HepG2 (cell line): ENCODE data around the gene IRX4. TPM values are rescaled to one million over a fixed set of nuclear protein-coding genes. Genes with fewer than 3 reads are reported as not detected.
A peak's percentile ranks its signal among the peaks of the same experiment; 100 is the strongest.

Source experiments
- ATAC-seq: fragments of 200-7000 bp; cut with Tn5 transposase; 3 replicates; pipeline ENCODE4 v1.9.1; 2020; ENCODE audit warnings: mild to moderate bottlenecking, moderate library complexity
- BruUV-seq: library from RNA; stranded (reverse); fragments of 400-500 nt; replicated peaks from 2 replicates; lab custom pipeline; 2021; lab: Mats Ljungman, UMichigan
- CTCF ChIA-PET: fragments of 300-600 bp; formaldehyde crosslinking; extraction: SDS; loops from one replicate; lab custom pipeline; 2021; ENCODE audit warnings: low total read pairs, inconsistent platforms, low intra/inter-chr PET ratio; lab: Yijun Ruan, JAX
- POLR2A ChIA-PET: fragments of 350-600 bp; sonication (Branson Sonifier 250); formaldehyde crosslinking; loops from one replicate; lab custom pipeline; 2020; ENCODE audit warnings: antibody characterized with exemption, inconsistent platforms; lab: Yijun Ruan, JAX
- DNase-seq: peaks from one replicate; pipeline ENCODE4 v3.0.0-alpha.2; 2015; ENCODE audit warnings: low spot score
- FAIRE-seq: peaks from 3 replicates; lab custom pipeline; 2011; peaks lifted over from hg19 to GRCh38; lab: Jason Lieb, UNC
- H2AFZ ChIP-seq: one replicate; pipeline ENCODE4 v1.6.1; 2011; ENCODE audit warnings: low read length, inconsistent platforms
- H3K27ac ChIP-seq: fragments of 300-600 bp; 3 replicates; pipeline ENCODE4 v1.8.0; 2011; ENCODE audit warnings: mixed run types, mild to moderate bottlenecking, mixed read lengths, low read length, inconsistent platforms; ENCODE audit not compliant: insufficient read depth; ENCODE audit errors: extremely low read length
- H3K27me3 ChIP-seq, 2 experiments: fragments of 200-600 bp in 1 of 2; 2 replicates in 1 of 2; 3 replicates in 1 of 2; pipeline versions ENCODE4 v1.6.0 to v1.8.0; 2011; ENCODE audit warnings: low read length in 2 of 2, mild to moderate bottlenecking in 2 of 2, moderate library complexity in 2 of 2, inconsistent platforms in 1 of 2; ENCODE audit not compliant: insufficient read depth in 2 of 2, control insufficient read depth in 1 of 2
- H3K36me3 ChIP-seq, 2 experiments: fragments of 200-600 bp in 1 of 2; replicated peaks in 1 of 2; 2 replicates in 1 of 2; 3 replicates in 1 of 2; pipeline versions ENCODE4 v1.5.1 to v1.8.0; 2011; ENCODE audit warnings: low read length in 2 of 2, inconsistent platforms in 1 of 2; ENCODE audit not compliant: insufficient read depth in 2 of 2, control insufficient read depth in 1 of 2
- H3K4me1 ChIP-seq: 2 replicates; pipeline ENCODE4 v1.5.1; 2012; ENCODE audit warnings: low read length, inconsistent platforms; ENCODE audit not compliant: insufficient read depth
- H3K4me2 ChIP-seq: 2 replicates; pipeline ENCODE4 v1.6.0; 2011; ENCODE audit warnings: low read depth, low read length, inconsistent platforms
- H3K4me3 ChIP-seq, 3 experiments: fragments of 200-600 bp in 1 of 3; sonication (generic), shearing (Covaris generic) in 1 of 3; replicated peaks in 1 of 3; 2 replicates each; pipeline ENCODE4 v1.5.1; 2011 to 2016; ENCODE audit warnings: low read length in 3 of 3, inconsistent platforms in 2 of 3, low read depth in 2 of 3, mild to moderate bottlenecking in 2 of 3, control low read depth in 1 of 3, mixed read lengths in 1 of 3; ENCODE audit not compliant: insufficient read depth in 1 of 3
- H3K79me2 ChIP-seq: one replicate; pipeline ENCODE4 v1.6.1; 2011; ENCODE audit warnings: low read length, inconsistent platforms; ENCODE audit not compliant: insufficient read depth
- H3K9ac ChIP-seq: 2 replicates; pipeline ENCODE4 v1.6.0; 2011; ENCODE audit warnings: mild to moderate bottlenecking, low read depth, low read length, inconsistent platforms; ENCODE audit not compliant: insufficient read depth
- H3K9me3 ChIP-seq: 2 replicates; pipeline ENCODE4 v1.5.1; 2012; ENCODE audit warnings: mild to moderate bottlenecking, low read length
- H4K20me1 ChIP-seq: 2 replicates; pipeline ENCODE4 v1.6.0; 2011; ENCODE audit warnings: inconsistent platforms, mild to moderate bottlenecking, low read length, moderate library complexity; ENCODE audit not compliant: insufficient read depth
- CREM ChIP-seq, 2 experiments: sonication (generic) in 1 of 2; formaldehyde crosslinking in 1 of 2; IDR thresholded peaks; 2 replicates each; pipeline versions ENCODE4 v1.4.0 to v1.6.1; 2016 to 2020; ENCODE audit warnings: antibody characterized with exemption in 1 of 2, mild to moderate bottlenecking in 1 of 2, missing genetic modification reagents in 1 of 2
- ESRRA ChIP-seq: sonication (generic); formaldehyde crosslinking; IDR thresholded peaks from 2 replicates; pipeline ENCODE4 v1.5.1; 2020; ENCODE audit warnings: mild to moderate bottlenecking, low read depth, missing genetic modification reagents
- EZH2 ChIP-seq: conservative IDR thresholded peaks from 2 replicates; pipeline ENCODE4 v1.6.1; 2012; ENCODE audit warnings: mild to moderate bottlenecking, low read depth, low read length, moderate library complexity
- FOXM1 ChIP-seq: sonication (generic); formaldehyde crosslinking; IDR thresholded peaks from 2 replicates; pipeline ENCODE4 v1.5.0; 2020; ENCODE audit warnings: missing genetic modification reagents
- MAFF ChIP-seq: IDR thresholded peaks from 2 replicates; pipeline ENCODE4 v1.6.1; 2011; ENCODE audit warnings: low read depth, low read length, improper control_type of control experiment
- NFRKB ChIP-seq: fragments of 450-650 bp; IDR thresholded peaks from 2 replicates; pipeline ENCODE4 v1.6.1; 2017
- PHF5A ChIP-seq: IDR thresholded peaks from one replicate; pipeline ENCODE4 v1.6.1; 2018; ENCODE audit warnings: low read depth, missing genetic modification reagents; ENCODE audit not compliant: unreplicated experiment
- ZKSCAN1 ChIP-seq: fragments of 150-350 bp; IDR thresholded peaks from 2 replicates; pipeline ENCODE4 v1.6.1; 2014; ENCODE audit warnings: low read length
- ZKSCAN8 ChIP-seq: IDR thresholded peaks from 2 replicates; pipeline ENCODE4 v1.6.1; 2016; ENCODE audit warnings: borderline replicate concordance, missing genetic modification reagents, missing compliant biosample characterization
- ZNF773 ChIP-seq: sonication (generic); formaldehyde crosslinking; IDR thresholded peaks from 2 replicates; pipeline ENCODE4 v1.4.0; 2020; ENCODE audit warnings: missing genetic modification reagents, borderline replicate concordance
- whole genome bisulfite sequencing: methylation state at CpG from one replicate; pipeline ENCODE4 v1.1.6; 2017; ENCODE audit warnings: low lambda C conversion rate; 5-methylcytosine and 5-hydroxymethylcytosine counted together
- in situ Hi-C: cut with HindIII; loops from 2 replicates; pipeline ENCODE4 v1.10.0; 2017; ENCODE audit warnings: low pct_unique_long_range_greater_than_20kb; ENCODE audit not compliant: extremely low pct_ligation_motif_present
- intact Hi-C: fragments of 100-400 bp; cut with micrococcal nuclease; formaldehyde crosslinking; loops from one replicate; pipeline ENCODE4 v1.10.0; 2022; ENCODE audit not compliant: unreplicated experiment
- polyA plus RNA-seq, 8 experiments: library from polyadenylated mRNA; depleted of rRNA in 3 of 8; stranded (reverse) in 7 of 8; unstranded in 1 of 8; fragments of >200 nt; fragmentation: Illumina TruSeq in 4 of 8; extraction: Trizol in 4 of 8; gene quantifications; 2 replicates each; pipeline versions ENCODE4 v1.2.1 to v1.2.3, GENCODE V29; 2011 to 2016; ENCODE audit warnings: low read depth in 4 of 8, missing spikeins in 1 of 8, mixed read lengths in 1 of 8; ENCODE audit not compliant: insufficient read depth in 1 of 8
- total RNA-seq, 5 experiments: library from RNA; depleted of rRNA; stranded (reverse); fragments of >200 nt; fragmentation: Illumina TruSeq; extraction: Trizol; gene quantifications; 2 replicates each; pipeline ENCODE4 v1.2.3, GENCODE V29; 2016; ENCODE audit warnings: low read depth in 1 of 5
- TF ChIP-seq, protein P1 (sequence below): sonication (generic); formaldehyde crosslinking; IDR thresholded peaks from 2 replicates; pipeline ENCODE4 v1.4.0; 2020; ENCODE audit warnings: mild to moderate bottlenecking, low read depth, missing genetic modification reagents
- TF ChIP-seq, protein P2 (sequence below): sonication (generic); formaldehyde crosslinking; IDR thresholded peaks from 2 replicates; pipeline ENCODE4 v1.5.1; 2020; ENCODE audit warnings: missing genetic modification reagents, mild to moderate bottlenecking, borderline replicate concordance
- TF ChIP-seq, protein P3 (sequence below): sonication (generic); formaldehyde crosslinking; IDR thresholded peaks from 2 replicates; pipeline ENCODE4 v1.4.0; 2020; ENCODE audit warnings: mild to moderate bottlenecking, low read depth, missing genetic modification reagents

IRX4 gene
- total and polyA plus RNA-seq, 2 of the 13 experiments (the other 11 are each of a cell fraction or from before 2014, with no cell fraction given) = not detected

DNA sequence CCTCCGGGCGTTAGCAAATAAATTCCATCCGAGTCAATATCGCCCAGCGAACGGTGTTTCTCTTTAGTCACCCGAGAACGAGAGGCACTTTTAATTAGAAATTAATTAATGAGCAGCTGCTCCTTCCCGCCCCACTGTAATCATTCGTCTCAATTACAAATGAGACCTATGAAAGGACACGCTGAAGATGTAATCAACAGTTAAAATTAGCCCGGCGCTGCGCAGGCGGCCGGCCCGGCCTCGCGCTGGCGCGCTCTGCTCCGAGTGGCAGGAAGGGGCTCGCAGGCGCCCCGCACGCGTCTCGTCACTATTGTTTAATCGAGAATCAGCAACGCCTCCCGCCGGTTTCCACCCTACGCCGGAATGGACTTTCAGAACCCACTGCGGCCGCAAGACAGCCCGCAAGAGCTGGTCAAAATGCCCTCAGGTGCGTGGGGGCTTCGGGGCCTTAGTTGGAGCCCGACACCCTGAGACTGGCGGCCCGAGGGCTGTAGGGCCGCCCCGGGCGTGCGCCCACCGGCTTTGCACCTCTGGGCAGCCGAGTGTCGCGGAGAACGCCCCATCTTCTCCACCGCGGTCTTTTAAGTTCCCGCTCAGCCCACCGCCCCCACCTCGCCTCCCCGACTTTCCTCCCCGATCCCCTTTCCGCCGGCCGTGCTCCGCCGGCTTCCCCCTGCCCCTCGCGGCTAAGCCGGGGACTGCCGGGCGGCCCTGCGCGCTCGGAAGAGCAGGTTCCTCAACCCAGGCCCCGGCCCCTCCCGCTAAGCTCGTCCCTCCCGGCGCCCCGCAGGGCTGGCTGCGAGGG, 597 bp upstream of the IRX4 start:
- Histone ChIP-seq H3K27me3 (peaks cover 3 to 45% of the 10 kb centered on the region in 2 experiments), H4K20me1 (no peaks in the 10 kb centered on the region), H3K9ac (no peak overlapping the region), H3K79me2 (no peaks in the 10 kb centered on the region), H3K4me3 (no peak overlapping the region), H3K36me3 (no peaks in the 10 kb centered on the region), H2AFZ (no peak overlapping the region), H3K9me3 (no peaks in the 10 kb centered on the region), H3K27ac (no peak overlapping the region), H3K4me1 (no peaks in the 10 kb centered on the region), H3K4me2 (no peak overlapping the region)
- 35% methylated on average over 53 of the region's 78 CpGs for WGBS
- no peak for DNase-seq
- CTCF ChIA-PET = no interaction called here
- ATAC-seq = peak; percentile 77
- TF ChIP-seq PHF5A (CRISPR knock-in tag) (no peak), EZH2 (0 out of 2 replicates have a peak, but pooled peaks have one; percentile 57)
- TF ChIP-seq, protein P1, sequence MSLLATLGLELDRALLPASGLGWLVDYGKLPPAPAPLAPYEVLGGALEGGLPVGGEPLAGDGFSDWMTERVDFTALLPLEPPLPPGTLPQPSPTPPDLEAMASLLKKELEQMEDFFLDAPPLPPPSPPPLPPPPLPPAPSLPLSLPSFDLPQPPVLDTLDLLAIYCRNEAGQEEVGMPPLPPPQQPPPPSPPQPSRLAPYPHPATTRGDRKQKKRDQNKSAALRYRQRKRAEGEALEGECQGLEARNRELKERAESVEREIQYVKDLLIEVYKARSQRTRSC = no peak
- BruUV-seq = no TSS peak
- in situ Hi-C loops = no loop called here
- intact Hi-C loops = no loop called here
- POLR2A ChIA-PET = no interaction called here
- FAIRE-seq = no peak

DNA sequence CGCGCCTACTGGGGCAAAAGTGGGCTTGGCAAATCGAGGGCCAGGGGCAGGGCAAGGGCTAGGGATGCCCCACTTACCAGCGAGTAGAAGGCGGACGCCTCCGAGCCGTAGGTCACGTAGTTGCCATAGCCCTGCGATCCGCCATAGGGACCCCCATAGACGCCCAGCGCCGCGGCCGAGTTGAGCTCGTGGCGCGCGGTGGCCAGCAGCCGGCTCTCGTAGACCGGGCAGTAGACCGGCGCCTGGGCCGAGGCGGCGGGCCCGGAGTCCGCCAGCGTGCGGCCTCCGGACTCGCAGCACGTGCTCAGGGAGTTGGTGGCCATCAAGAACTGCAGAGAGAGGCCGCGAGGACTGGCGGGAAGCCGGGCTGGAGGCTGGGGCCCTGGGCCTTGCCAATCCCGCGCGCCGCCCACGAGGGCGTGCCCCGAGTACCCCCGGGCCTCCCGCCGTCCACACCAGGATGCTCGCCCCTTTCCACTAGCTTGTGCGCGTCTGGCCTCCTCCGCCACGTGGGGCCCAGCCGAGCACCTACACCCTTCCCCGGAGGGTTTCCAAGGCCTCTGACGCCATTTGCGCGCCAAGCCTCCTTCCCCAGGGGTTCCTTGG, 891 bp downstream of the IRX4 start:
- Histone ChIP-seq H3K27ac (no peak overlapping the region), H3K27me3 (peaks cover 3 to 46% of the 10 kb centered on the region in 2 experiments), H3K9me3 (no peaks in the 10 kb centered on the region), H3K4me2 (no peak overlapping the region), H3K9ac (no peak overlapping the region), H3K36me3 (no peaks in the 10 kb centered on the region), H3K4me1 (no peaks in the 10 kb centered on the region), H2AFZ (no peak overlapping the region), H3K79me2 (no peaks in the 10 kb centered on the region), H3K4me3 (no peak overlapping the region), H4K20me1 (no peaks in the 10 kb centered on the region)
- ChIA-PET CTCF (no interaction called here), POLR2A (no interaction called here)
- intact Hi-C loops = no loop called here
- TF ChIP-seq, protein P2, sequence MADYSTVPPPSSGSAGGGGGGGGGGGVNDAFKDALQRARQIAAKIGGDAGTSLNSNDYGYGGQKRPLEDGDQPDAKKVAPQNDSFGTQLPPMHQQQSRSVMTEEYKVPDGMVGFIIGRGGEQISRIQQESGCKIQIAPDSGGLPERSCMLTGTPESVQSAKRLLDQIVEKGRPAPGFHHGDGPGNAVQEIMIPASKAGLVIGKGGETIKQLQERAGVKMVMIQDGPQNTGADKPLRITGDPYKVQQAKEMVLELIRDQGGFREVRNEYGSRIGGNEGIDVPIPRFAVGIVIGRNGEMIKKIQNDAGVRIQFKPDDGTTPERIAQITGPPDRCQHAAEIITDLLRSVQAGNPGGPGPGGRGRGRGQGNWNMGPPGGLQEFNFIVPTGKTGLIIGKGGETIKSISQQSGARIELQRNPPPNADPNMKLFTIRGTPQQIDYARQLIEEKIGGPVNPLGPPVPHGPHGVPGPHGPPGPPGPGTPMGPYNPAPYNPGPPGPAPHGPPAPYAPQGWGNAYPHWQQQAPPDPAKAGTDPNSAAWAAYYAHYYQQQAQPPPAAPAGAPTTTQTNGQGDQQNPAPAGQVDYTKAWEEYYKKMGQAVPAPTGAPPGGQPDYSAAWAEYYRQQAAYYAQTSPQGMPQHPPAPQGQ (CRISPR knock-in tag) = no peak
- TF ChIP-seq MAFF (no peak), NFRKB (no peak), FOXM1 (CRISPR knock-in tag) (no peak), ESRRA (CRISPR knock-in tag) (no peak), ZKSCAN8 (CRISPR knock-in tag) (no peak), CREM (IDR thresholded peaks at IDR 0.05) (no peak), CREM (CRISPR knock-in tag; IDR thresholded peaks at IDR 0.05) (no peak), ZKSCAN1 (no peak), ZNF773 (CRISPR knock-in tag) (no peak)
- TF ChIP-seq, protein P3, sequence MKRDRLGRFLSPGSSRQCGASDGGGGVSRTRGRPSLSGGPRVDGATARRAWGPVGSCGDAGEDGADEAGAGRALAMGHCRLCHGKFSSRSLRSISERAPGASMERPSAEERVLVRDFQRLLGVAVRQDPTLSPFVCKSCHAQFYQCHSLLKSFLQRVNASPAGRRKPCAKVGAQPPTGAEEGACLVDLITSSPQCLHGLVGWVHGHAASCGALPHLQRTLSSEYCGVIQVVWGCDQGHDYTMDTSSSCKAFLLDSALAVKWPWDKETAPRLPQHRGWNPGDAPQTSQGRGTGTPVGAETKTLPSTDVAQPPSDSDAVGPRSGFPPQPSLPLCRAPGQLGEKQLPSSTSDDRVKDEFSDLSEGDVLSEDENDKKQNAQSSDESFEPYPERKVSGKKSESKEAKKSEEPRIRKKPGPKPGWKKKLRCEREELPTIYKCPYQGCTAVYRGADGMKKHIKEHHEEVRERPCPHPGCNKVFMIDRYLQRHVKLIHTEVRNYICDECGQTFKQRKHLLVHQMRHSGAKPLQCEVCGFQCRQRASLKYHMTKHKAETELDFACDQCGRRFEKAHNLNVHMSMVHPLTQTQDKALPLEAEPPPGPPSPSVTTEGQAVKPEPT (CRISPR knock-in tag) = no peak
- DNase-seq (no peak), ATAC-seq (no peak), FAIRE-seq (no peak)
- 77% methylated on average over 28 of the region's 59 CpGs for WGBS
- no TSS peak for BruUV-seq
- in situ Hi-C loops = no loop called here
